Breast epithelium (tissue), 4 donors: ENCODE data around the gene MAT1A. TPM values are rescaled to one million over a fixed set of nuclear protein-coding genes. Genes with fewer than 3 reads are reported as not detected.

ENCODE experiments used
- DNase-seq, 2 donors: peaks; one replicate each; pipeline ENCODE4 v3.0.0-alpha.2; 2019; ENCODE audit warnings: low spot score in 2 of 2
- H3K27ac ChIP-seq, 2 donors: fragments of 200-600 bp; sonication (generic) in 1 of 2; one replicate each; pipeline ENCODE4 v1.5.1; 2016 to 2019; ENCODE audit warnings: mild to moderate bottlenecking in 1 of 2
- H3K27me3 ChIP-seq, 2 donors: fragments of 200-600 bp; sonication (generic) in 1 of 2; one replicate each; pipeline versions ENCODE4 v1.5.1 to v1.6.0; 2017 to 2019; ENCODE audit warnings: control low read depth in 1 of 2, mild to moderate bottlenecking in 1 of 2
- H3K36me3 ChIP-seq: fragments of 200-600 bp; one replicate; pipeline ENCODE4 v1.5.1; 2019
- H3K4me1 ChIP-seq, 2 donors: fragments of 200-600 bp; sonication (generic); one replicate each; pipeline ENCODE4 v1.5.1; 2016 to 2019; ENCODE audit warnings: control low read depth in 1 of 2
- H3K4me3 ChIP-seq, 3 donors: fragments of 200-600 bp; sonication (generic); 1 replicate in 2 of 3; 2 replicates in 1 of 3; pipeline ENCODE4 v1.5.1; 2016 to 2019; ENCODE audit warnings: mild to moderate bottlenecking in 3 of 3, moderate library complexity in 2 of 3
- H3K9me3 ChIP-seq, 2 donors: fragments of 200-600 bp; sonication (generic) in 1 of 2; one replicate each; pipeline ENCODE4 v1.5.1; 2016 to 2019; ENCODE audit warnings: control low read depth in 1 of 2
- POLR2A ChIP-seq: fragments of 450-650 bp; IDR thresholded peaks from one replicate; pipeline ENCODE4 v1.6.1; 2016; ENCODE audit warnings: antibody characterized with exemption, mild to moderate bottlenecking, moderate library complexity
- POLR2AphosphoS5 ChIP-seq, 3 donors: sonication (generic); formaldehyde crosslinking; IDR thresholded peaks; one replicate each; pipeline ENCODE4 v1.6.1; 2017; ENCODE audit warnings: antibody characterized with exemption in 3 of 3
- intact Hi-C: fragments of 100-400 bp; cut with DNase I; formaldehyde crosslinking; loops from one replicate; pipeline ENCODE4 v1.15.1; 2023; ENCODE audit warnings: low total_unique reads
- total RNA-seq, 3 donors: library from RNA; depleted of rRNA; stranded (reverse); fragments of >200 nt; gene quantifications; one replicate each; pipeline ENCODE4 v1.1.0, GENCODE V29; 2016
- TF ChIP-seq, protein P1 (sequence below), 3 donors: fragments of 450-650 bp; IDR thresholded peaks; one replicate each; pipeline ENCODE4 v1.5.1; 2016 to 2017; ENCODE audit warnings: antibody characterized with exemption in 3 of 3, mild to moderate bottlenecking in 3 of 3, moderate library complexity in 3 of 3

The MAT1A gene
- total RNA-seq, 3 donors from 2014 or later: 0.29 to 0.98 TPM; not detected in 1

DNA sequence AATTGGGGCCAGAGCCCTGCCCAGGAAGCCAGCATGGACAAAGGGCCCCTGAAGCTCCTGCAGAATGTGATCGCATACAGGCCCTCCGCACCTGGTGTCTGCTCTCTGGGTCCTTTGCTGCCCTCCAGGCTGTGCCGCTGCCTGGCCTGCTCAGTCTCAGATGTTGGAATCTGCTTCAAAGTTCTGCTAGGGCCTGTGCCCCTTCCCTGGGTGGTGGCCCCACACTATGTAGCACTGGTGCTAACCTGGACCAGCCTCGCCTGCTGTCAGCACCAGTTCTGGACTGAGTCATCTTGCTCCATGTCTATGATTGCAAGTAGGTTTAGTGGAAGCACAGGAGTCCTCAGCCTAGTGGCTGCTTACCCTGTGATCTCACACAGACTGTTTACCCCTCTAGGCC, 6.3 kb downstream of the MAT1A start:
- H3K36me3 ChIP-seq: no peaks in the 10 kb centered on the region

DNA sequence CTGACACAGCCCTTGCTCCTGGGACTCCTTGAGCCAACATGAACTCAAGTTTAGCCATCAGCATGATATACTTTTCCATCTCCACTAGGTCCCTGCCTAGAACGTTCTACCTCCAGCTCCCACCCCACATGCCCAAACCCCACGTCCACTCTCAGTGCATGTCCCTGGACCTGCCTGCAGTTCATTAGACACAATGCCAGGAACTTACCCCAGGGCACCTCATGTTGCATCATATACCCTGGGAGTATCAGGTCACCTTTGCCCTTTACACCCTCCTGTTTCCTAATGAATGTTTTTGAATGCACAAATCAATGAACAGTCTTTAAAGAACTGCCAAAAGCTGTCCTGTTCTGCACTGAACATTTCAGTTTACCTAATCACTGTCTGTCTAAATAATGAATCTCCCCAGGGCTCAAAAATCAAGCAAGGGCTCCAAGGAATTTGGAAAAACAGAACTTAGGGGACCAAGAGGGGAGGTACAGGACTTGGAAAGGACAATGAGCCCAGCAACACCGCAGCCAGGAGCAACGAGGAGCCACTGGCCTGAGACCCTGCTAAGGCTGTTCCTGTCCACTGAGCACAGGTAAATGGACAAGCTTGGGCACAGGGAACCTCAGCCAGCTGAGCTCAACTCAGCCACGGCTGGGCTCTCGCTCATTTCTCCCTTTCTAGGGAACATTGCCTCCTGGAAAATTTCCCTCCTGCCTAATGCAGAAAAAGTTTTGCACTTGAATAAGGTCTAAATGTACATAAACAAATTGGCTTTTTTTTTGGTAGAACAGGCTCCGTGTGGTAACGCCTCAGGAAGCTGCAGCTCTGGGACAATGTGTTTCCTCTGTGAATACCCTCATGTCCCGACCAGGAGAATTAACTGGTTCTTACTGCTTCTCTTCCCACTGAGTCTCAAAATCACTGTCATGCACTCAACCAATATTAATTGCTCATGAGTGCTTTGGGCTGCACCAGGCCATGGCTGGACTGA, 7.4 kb downstream of the MAT1A start:
- TF ChIP-seq POLR2AphosphoS5 (IDR thresholded peaks at IDR 0.05) (no peak), POLR2A (no peak)
- TF ChIP-seq, protein P1, sequence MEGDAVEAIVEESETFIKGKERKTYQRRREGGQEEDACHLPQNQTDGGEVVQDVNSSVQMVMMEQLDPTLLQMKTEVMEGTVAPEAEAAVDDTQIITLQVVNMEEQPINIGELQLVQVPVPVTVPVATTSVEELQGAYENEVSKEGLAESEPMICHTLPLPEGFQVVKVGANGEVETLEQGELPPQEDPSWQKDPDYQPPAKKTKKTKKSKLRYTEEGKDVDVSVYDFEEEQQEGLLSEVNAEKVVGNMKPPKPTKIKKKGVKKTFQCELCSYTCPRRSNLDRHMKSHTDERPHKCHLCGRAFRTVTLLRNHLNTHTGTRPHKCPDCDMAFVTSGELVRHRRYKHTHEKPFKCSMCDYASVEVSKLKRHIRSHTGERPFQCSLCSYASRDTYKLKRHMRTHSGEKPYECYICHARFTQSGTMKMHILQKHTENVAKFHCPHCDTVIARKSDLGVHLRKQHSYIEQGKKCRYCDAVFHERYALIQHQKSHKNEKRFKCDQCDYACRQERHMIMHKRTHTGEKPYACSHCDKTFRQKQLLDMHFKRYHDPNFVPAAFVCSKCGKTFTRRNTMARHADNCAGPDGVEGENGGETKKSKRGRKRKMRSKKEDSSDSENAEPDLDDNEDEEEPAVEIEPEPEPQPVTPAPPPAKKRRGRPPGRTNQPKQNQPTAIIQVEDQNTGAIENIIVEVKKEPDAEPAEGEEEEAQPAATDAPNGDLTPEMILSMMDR (IDR thresholded peaks at IDR 0.05): no peak
- no peaks in the 10 kb centered on the region for H3K27me3 ChIP-seq

More for the DNA sequence above, 6.3 kb downstream of the MAT1A start:
- no peak for DNase-seq
- Histone ChIP-seq H3K9me3 (no peaks in the 10 kb centered on the region), H3K4me3 (no peak overlapping the region), H3K27ac (no peak overlapping the region), H3K27me3 (no peaks in the 10 kb centered on the region), H3K4me1 (no peaks in the 10 kb centered on the region)
- intact Hi-C loops: no loop called here
- no peak for TF ChIP-seq POLR2AphosphoS5 (IDR thresholded peaks at IDR 0.05)
- TF ChIP-seq POLR2A: no peak
- TF ChIP-seq, protein P1 (IDR thresholded peaks at IDR 0.05): no peak

DNA sequence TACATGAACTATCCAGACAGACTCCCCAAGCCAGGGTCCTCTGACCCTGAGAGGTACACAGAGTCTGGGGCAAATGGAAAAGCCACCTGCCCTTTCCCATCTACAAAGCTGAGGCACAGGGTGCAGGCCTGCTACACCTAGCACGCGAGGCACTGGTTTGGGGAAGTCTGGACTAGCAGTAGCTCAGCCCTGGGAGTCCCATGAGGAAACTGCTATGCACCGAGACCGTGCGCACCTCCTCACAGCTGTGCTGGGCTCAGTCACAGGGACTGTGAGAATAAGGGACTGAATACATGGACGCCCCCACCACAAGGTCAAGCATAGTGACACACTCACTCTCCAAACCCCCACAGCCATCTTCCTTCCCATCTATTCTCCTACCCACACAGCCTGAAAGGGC, 8.2 kb downstream of the MAT1A start:
- Histone ChIP-seq H3K4me1 (no peaks in the 10 kb centered on the region), H3K9me3 (no peaks in the 10 kb centered on the region), H3K27me3 (no peaks in the 10 kb centered on the region), H3K36me3 (no peaks in the 10 kb centered on the region), H3K27ac (no peak overlapping the region), H3K4me3 (no peak overlapping the region)
- no peak for DNase-seq
- intact Hi-C loops: no loop called here
- TF ChIP-seq, protein P1 (IDR thresholded peaks at IDR 0.05): no peak
- no peak for TF ChIP-seq POLR2AphosphoS5 (IDR thresholded peaks at IDR 0.05)
- no peak for TF ChIP-seq POLR2A

More for the DNA sequence above, 7.4 kb downstream of the MAT1A start:
- Histone ChIP-seq H3K27ac (no peak overlapping the region), H3K4me1 (no peaks in the 10 kb centered on the region), H3K36me3 (no peaks in the 10 kb centered on the region), H3K9me3 (no peaks in the 10 kb centered on the region), H3K4me3 (no peak overlapping the region)
- DNase-seq: no peak
- intact Hi-C loops: no loop called here

DNA sequence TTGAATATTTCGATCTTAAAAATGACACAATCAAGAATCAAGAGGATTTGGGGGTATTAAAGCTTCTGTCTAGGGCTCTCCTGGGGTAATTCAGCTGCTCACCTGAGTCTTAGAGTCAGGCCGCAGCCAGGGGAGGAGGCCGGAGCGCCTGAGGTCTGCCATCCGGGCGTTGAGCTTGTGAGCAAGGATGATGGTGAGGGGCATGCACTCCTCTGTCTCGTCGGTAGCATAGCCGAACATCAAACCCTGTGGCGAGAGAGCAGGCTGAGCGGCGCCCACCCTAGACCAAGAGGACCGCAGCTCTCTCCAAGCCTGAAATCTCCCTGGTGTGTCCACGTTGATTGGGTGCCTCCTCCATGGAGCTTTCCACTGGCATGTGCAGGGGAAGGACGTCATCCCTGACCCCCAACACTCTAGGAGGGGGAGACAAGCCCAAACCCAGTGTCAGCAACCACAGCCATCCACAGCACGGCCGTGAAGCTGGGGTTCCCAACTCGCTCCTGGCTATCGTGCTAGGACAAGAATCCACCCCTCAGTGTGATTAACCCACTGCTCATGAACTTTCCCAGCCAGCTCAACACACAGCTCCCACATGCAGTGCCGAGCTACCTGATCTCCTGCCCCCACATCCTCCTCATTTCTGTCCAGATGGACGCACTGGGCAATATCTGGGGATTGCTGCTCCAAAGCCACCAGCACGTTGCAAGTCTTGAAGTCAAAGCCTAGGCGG, 9.2 kb downstream of the MAT1A start:
- TF ChIP-seq, protein P1 (IDR thresholded peaks at IDR 0.05): no peak
- TF ChIP-seq POLR2AphosphoS5 (IDR thresholded peaks at IDR 0.05) (no peak), POLR2A (no peak)
- H3K9me3 ChIP-seq: no peaks in the 10 kb centered on the region
- no peak for DNase-seq
- no peaks in the 10 kb centered on the region for H3K27me3 ChIP-seq
- no peak overlapping the region for H3K4me3 ChIP-seq
- no peaks in the 10 kb centered on the region for H3K4me1 ChIP-seq
- H3K27ac ChIP-seq: no peak overlapping the region
- intact Hi-C loops: no loop called here
- no peaks in the 10 kb centered on the region for H3K36me3 ChIP-seq

DNA sequence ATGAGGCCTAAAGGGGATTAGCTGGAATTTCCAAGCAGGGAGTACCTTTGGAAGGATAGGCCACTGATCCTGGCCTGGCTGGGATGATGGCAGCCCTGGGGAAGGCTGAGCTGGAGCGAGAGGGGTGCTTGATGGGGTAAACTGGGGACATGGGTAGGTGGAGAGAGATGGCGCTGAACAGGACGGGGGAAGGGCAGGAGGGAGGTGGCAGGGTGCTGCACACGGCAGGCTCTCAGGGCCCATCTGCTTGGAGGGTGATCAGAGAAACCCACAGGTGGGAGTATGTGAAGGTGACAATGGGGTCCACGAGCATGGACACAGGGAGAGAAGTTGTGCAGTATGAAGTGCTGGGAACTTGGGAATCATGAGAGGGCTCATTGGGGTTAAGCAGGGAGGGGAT, 10.3 kb downstream of the MAT1A start:
- no peaks in the 10 kb centered on the region for H3K9me3 ChIP-seq
- no peak for TF ChIP-seq POLR2AphosphoS5 (IDR thresholded peaks at IDR 0.05)
- TF ChIP-seq, protein P1 (IDR thresholded peaks at IDR 0.05): no peak
- no peak for TF ChIP-seq POLR2A
- H3K27me3 ChIP-seq: no peaks in the 10 kb centered on the region
- H3K36me3 ChIP-seq: no peaks in the 10 kb centered on the region
- no peak for DNase-seq
- H3K27ac ChIP-seq: no peak overlapping the region
- H3K4me3 ChIP-seq: no peak overlapping the region
- H3K4me1 ChIP-seq: no peaks in the 10 kb centered on the region
- intact Hi-C loops: no loop called here
